Prostate gland (tissue), 2 donors: Measurements from ENCODE around the gene PEX16. TPM values are rescaled to one million over a fixed set of nuclear protein-coding genes. Genes with fewer than 3 reads are reported as not detected.

Source experiments
- DNase-seq: peaks from one replicate; pipeline ENCODE4 v3.0.0-alpha.2; 2019; ENCODE audit warnings: low spot score
- H3K27ac ChIP-seq, 2 donors: fragments of 200-600 bp; sonication (generic); 2 replicates each; pipeline ENCODE4 v1.5.1; 2017 to 2019
- H3K27me3 ChIP-seq: fragments of 200-600 bp; sonication (generic); replicated peaks from 2 replicates; pipeline ENCODE4 v1.5.1; 2019; ENCODE audit not compliant: insufficient read depth
- H3K36me3 ChIP-seq, 2 donors: fragments of 200-600 bp; sonication (generic); 1 replicate in 1 of 2; 2 replicates in 1 of 2; pipeline versions ENCODE4 v1.5.1 to v1.8.1; 2017 to 2019
- H3K4me1 ChIP-seq: fragments of 200-600 bp; sonication (generic); replicated peaks from 2 replicates; pipeline ENCODE4 v1.5.1; 2019
- H3K4me3 ChIP-seq, 2 donors: fragments of 200-600 bp; sonication (generic); 2 replicates each; pipeline ENCODE4 v1.5.1; 2017 to 2019
- H3K9me3 ChIP-seq: fragments of 200-600 bp; sonication (generic); 2 replicates; pipeline ENCODE4 v1.5.1; 2017
- POLR2A ChIP-seq: fragments of 450-650 bp; IDR thresholded peaks from one replicate; pipeline ENCODE4 v1.6.1; 2016; ENCODE audit warnings: antibody characterized with exemption, mild to moderate bottlenecking
- POLR2AphosphoS5 ChIP-seq: sonication (generic); formaldehyde crosslinking; IDR thresholded peaks from one replicate; pipeline ENCODE4 v1.6.1; 2017; ENCODE audit warnings: antibody characterized with exemption
- WGBS: methylation state at CpG from one replicate; pipeline ENCODE4 v1.1.5; 2018; 5-methylcytosine and 5-hydroxymethylcytosine counted together
- intact Hi-C: fragments of 100-400 bp; cut with DNase I; formaldehyde crosslinking; loops from one replicate; pipeline ENCODE4 v1.14.2; 2022
- total RNA-seq, 2 donors: library from RNA; depleted of rRNA; stranded (reverse); fragments of >200 nt; gene quantifications; one replicate each; pipeline ENCODE4 v1.1.0, GENCODE V29; 2016
- TF ChIP-seq, protein P1 (sequence below), 4 experiments: fragments of 200-600 bp in 2 of 4; fragments of 450-650 bp in 2 of 4; sonication (generic) in 2 of 4; IDR thresholded peaks; 1 replicate in 3 of 4; 2 replicates in 1 of 4; pipeline ENCODE4 v1.5.1; 2016 to 2019; ENCODE audit warnings: antibody characterized with exemption in 4 of 4, mild to moderate bottlenecking in 2 of 4, moderate library complexity in 2 of 4

PEX16 gene
- total RNA-seq, 2 donors from 2014 or later = 31.8 to 35.4 TPM

DNA sequence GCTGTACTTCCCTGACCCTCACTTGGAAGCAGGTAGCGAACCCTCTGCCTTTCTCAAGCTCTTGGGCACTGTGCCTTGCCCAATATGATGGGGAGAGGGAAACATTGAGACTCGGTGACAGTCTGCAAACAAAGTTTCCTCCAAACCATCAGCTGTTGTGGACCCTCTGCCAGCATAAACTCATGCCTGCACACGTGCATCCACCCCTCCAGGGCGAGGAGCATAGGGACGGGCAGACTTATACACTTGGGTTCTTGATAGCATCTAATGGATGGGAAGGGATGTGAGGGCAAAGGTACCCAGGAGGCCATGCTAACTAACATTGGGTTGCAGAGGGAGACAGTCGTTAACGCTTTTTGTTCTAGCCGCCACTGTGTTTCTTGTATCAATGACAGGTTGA, 40.5 kb downstream of the PEX16 start:
- 78% methylated on average over 8 of the region's 8 CpGs for WGBS
- Histone ChIP-seq H3K4me1 (peaks cover 8% of the 10 kb centered on the region), H3K27me3 (no peaks in the 10 kb centered on the region), H3K27ac (no peak overlapping the region), H3K9me3 (no peaks in the 10 kb centered on the region), H3K4me3 (no peak overlapping the region), H3K36me3 (peaks cover 0 to 4% of the 10 kb centered on the region in 2 donors)
- TF ChIP-seq POLR2AphosphoS5 (no peak), POLR2A (no peak)
- TF ChIP-seq, protein P1, sequence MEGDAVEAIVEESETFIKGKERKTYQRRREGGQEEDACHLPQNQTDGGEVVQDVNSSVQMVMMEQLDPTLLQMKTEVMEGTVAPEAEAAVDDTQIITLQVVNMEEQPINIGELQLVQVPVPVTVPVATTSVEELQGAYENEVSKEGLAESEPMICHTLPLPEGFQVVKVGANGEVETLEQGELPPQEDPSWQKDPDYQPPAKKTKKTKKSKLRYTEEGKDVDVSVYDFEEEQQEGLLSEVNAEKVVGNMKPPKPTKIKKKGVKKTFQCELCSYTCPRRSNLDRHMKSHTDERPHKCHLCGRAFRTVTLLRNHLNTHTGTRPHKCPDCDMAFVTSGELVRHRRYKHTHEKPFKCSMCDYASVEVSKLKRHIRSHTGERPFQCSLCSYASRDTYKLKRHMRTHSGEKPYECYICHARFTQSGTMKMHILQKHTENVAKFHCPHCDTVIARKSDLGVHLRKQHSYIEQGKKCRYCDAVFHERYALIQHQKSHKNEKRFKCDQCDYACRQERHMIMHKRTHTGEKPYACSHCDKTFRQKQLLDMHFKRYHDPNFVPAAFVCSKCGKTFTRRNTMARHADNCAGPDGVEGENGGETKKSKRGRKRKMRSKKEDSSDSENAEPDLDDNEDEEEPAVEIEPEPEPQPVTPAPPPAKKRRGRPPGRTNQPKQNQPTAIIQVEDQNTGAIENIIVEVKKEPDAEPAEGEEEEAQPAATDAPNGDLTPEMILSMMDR (IDR thresholded peaks at IDR 0.05) = no peak
- DNase-seq = no peak
- intact Hi-C loops = no loop called here

DNA sequence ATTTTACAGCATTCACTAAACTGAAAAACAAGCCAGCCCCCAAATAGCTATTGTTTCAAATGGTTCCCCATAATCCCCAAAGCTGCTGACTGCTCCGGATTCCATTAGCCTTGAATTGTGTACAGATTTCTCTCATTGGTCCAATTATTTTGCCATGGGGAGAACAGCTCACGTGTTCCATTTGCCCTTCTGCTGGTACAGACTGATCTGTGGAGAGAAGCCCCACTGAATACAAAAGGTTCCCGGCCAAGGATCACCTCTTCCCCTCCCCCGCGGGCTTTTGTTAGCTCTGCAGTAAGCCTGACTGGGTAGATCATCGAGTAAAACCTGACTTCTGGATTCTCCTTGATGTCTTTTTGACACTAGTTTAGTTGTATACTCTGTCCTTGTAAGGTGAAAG, 41.3 kb downstream of the PEX16 start:
- Histone ChIP-seq H3K27me3 (no peaks in the 10 kb centered on the region), H3K36me3 (peaks cover 3 to 4% of the 10 kb centered on the region in 2 donors), H3K4me3 (no peak overlapping the region), H3K9me3 (no peaks in the 10 kb centered on the region), H3K27ac (no peak overlapping the region), H3K4me1 (peaks cover 8% of the 10 kb centered on the region)
- no peak for DNase-seq
- WGBS = 46% methylated on average over 6 of the region's 6 CpGs
- no peak for TF ChIP-seq POLR2AphosphoS5
- intact Hi-C loops = no loop called here

DNA sequence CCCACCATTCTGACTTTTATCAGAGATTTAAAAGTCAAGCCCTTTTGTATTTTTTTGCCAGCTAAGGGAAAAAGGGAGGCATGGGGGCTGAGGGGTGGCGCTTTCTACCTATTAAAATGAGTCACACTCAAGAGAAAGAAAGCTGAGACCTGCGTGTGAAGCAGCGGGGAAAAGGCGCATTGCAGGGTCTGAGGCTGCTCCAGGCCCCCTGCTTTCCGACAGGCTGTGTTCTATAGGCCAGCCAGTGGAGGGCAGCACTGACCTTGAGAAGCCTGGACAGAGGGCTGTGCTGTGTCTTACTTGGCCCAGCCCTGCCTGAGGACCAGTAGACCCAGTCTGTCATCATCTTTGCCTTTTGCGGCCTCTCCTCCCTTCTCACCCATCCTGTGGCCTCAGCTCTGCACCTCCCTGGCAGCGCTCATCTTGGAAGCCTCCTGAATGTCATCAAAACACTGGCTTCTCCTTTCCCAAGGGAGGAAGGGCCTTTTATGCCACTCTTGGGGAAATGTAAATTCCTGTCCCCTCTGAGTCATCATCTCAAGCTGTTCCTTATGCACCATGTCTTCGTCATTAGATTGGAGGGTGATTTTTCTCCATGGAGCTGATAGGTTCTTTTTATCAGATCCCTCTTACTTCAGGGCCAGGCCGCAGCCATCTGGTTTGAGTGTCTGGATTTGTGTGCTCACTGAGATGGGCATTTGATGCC, 44.9 kb downstream of the PEX16 start:
- Histone ChIP-seq H3K36me3 (peaks cover 21 to 31% of the 10 kb centered on the region in 2 donors), H3K27me3 (no peaks in the 10 kb centered on the region), H3K9me3 (no peaks in the 10 kb centered on the region), H3K27ac (no peak overlapping the region), H3K4me1 (no peaks in the 10 kb centered on the region), H3K4me3 (no peak overlapping the region)
- peak; percentile 59 for DNase-seq
- TF ChIP-seq POLR2A (no peak), POLR2AphosphoS5 (peak; percentile 21)
- TF ChIP-seq, protein P1 (IDR thresholded peaks at IDR 0.05) = peak in 3 of 4 experiments; percentile 47 to 70 (median 69)
- intact Hi-C loops = no loop called here
- WGBS = 55% methylated on average over 9 of the region's 9 CpGs

DNA sequence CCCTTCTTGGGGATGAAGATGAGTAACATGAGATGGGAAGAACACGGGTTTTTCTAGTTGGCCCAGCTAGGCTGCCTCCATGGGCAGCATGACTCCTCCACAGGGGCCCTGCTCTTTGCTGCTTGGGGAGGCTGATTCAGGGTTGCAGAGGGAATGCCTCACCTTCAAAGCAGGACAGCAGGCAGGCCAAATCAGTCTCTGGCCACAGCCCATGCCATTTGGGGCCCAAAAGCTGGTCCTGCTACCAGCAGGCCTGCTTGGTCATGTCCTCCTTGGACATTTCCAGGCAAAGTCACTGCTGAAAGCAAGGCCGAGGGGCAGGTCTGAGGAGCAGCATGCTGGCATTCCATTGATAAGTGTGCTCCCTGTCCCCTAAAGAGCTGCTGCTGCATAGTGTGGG, 46.0 kb downstream of the PEX16 start:
- Histone ChIP-seq H3K27ac (no peak overlapping the region), H3K4me3 (no peak overlapping the region), H3K27me3 (no peaks in the 10 kb centered on the region), H3K9me3 (no peaks in the 10 kb centered on the region), H3K4me1 (no peaks in the 10 kb centered on the region), H3K36me3 (peaks cover 31% of the 10 kb centered on the region in 2 donors)
- no peak for DNase-seq
- 89% methylated on average over 2 of the region's 2 CpGs for WGBS
- TF ChIP-seq, protein P1 (IDR thresholded peaks at IDR 0.05) = no peak
- TF ChIP-seq POLR2A (no peak), POLR2AphosphoS5 (no peak)
- intact Hi-C loops = no loop called here

DNA sequence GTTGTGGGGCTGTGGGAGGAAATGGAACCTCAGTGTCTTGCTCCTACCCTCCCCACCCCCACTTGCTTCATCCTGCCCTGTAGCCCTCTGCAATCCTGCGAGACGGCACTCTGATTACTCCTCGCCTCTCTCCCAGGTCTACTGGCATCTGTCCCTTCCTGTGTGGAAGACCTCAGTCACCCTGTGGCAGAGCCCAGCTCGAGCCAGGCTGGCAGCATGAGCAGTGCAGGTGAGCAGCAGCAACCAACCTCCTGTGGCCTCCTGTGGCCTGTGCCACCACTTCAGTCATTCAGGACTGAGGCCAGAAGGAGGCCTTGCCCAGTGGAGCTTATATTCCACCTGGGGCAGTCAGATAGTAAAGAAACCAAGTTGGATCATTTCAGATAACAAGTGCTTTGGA, 47.0 kb downstream of the PEX16 start:
- TF ChIP-seq, protein P1 (IDR thresholded peaks at IDR 0.05) = no peak
- TF ChIP-seq POLR2AphosphoS5 (no peak), POLR2A (no peak)
- Histone ChIP-seq H3K36me3 (peaks cover 33 to 34% of the 10 kb centered on the region in 2 donors), H3K9me3 (no peaks in the 10 kb centered on the region), H3K4me3 (no peak overlapping the region), H3K27ac (no peak overlapping the region), H3K27me3 (no peaks in the 10 kb centered on the region), H3K4me1 (no peaks in the 10 kb centered on the region)
- intact Hi-C loops = no loop called here
- 89% methylated on average over 4 of the region's 4 CpGs for WGBS
- no peak for DNase-seq
